ENCODE data around the gene ADGRD1. TPM values are rescaled to one million over a fixed set of nuclear protein-coding genes. Genes with fewer than 3 reads are reported as not detected.

Gene ADGRD1
- total RNA-seq, 1 donor from 2014 or later: 46.9 TPM

DNA sequence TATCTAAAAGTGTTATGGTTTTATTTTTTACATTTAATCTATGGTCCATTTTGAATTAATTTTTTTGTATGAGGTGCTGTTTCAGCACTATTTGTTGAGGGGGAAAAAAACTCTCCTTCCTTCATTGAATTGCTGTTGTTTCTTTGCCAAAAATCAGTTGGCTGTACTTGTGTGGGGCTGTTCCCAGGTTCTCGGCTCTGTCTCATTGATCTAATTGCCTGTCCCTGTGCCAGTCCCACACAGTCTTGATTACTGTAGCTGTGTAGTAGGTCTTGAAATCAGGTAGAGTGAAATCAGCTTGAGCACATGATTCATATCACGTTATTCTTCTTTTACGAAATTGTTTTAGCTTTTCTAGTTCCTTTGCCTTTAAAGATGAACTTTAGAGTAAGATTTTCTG is 109.7 kb downstream of the ADGRD1 start:
- Histone ChIP-seq H3K4me3 (no peak overlapping the region), H3K9me3 (no peaks in the 10 kb centered on the region), H3K27ac (no peak overlapping the region), H3K36me3 (no peaks in the 10 kb centered on the region), H3K4me1 (no peaks in the 10 kb centered on the region), H3K27me3 (no peaks in the 10 kb centered on the region)
- intact Hi-C loops (cut with DNase I): no loop called here
- TF ChIP-seq, protein P1, sequence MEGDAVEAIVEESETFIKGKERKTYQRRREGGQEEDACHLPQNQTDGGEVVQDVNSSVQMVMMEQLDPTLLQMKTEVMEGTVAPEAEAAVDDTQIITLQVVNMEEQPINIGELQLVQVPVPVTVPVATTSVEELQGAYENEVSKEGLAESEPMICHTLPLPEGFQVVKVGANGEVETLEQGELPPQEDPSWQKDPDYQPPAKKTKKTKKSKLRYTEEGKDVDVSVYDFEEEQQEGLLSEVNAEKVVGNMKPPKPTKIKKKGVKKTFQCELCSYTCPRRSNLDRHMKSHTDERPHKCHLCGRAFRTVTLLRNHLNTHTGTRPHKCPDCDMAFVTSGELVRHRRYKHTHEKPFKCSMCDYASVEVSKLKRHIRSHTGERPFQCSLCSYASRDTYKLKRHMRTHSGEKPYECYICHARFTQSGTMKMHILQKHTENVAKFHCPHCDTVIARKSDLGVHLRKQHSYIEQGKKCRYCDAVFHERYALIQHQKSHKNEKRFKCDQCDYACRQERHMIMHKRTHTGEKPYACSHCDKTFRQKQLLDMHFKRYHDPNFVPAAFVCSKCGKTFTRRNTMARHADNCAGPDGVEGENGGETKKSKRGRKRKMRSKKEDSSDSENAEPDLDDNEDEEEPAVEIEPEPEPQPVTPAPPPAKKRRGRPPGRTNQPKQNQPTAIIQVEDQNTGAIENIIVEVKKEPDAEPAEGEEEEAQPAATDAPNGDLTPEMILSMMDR (IDR thresholded peaks at IDR 0.05): no peak
- no peak for DNase-seq (ENCODE audit: low spot score in 2 of 2)

DNA sequence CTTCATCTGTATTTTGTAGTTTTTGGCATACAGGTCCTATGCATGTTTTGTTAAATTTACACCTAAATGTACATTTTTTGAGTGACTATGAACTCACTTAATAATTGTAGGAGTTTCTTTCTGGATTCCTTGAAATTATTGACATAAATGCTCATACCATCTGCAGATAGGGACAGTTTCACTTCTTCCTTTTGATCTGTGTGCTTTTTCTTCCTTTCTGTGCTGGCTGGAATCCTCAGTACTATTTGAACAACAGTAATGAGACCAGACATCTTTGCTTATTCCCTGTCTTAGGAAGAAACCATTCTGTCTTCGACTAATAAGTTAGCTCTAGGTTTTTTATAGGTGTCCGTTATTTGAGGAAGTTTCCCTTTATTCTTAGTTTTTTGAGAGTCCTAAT is 110.3 kb downstream of the ADGRD1 start:
- Histone ChIP-seq H3K4me1 (no peaks in the 10 kb centered on the region), H3K4me3 (no peak overlapping the region), H3K27ac (no peak overlapping the region), H3K27me3 (no peaks in the 10 kb centered on the region), H3K9me3 (no peaks in the 10 kb centered on the region), H3K36me3 (no peaks in the 10 kb centered on the region)
- intact Hi-C loops (cut with DNase I): no loop called here
- TF ChIP-seq, protein P1 (IDR thresholded peaks at IDR 0.05): no peak
- DNase-seq (ENCODE audit: low spot score in 2 of 2): no peak

DNA sequence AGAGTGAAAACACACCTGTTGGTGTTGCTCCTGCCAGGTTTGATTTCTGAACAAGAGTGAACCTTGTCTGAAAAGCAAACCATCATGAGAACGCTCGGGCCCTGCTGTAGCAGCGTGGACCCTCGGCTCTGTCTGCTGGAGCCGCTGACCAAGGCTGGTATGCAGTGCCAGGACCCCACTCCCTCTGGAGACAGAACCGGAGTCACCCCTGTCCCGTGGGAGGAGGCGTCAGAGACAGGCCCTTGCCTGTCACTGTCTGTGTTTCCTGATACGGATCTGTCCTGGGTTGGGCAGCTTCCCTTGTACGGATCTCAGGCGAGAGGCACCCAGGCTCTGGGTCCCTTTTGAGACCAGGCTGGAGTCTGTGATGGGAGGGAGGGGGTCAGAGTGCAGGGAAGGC is 111.6 kb downstream of the ADGRD1 start:
- Histone ChIP-seq H3K9me3 (no peaks in the 10 kb centered on the region), H3K27me3 (no peaks in the 10 kb centered on the region), H3K4me3 (no peak overlapping the region), H3K36me3 (no peaks in the 10 kb centered on the region), H3K27ac (no peak overlapping the region), H3K4me1 (no peaks in the 10 kb centered on the region)
- intact Hi-C loops (cut with DNase I): no loop called here
- DNase-seq (ENCODE audit: low spot score in 2 of 2): peak in 1 of 2 donors; percentile 46
- TF ChIP-seq, protein P1 (IDR thresholded peaks at IDR 0.05): no peak

DNA sequence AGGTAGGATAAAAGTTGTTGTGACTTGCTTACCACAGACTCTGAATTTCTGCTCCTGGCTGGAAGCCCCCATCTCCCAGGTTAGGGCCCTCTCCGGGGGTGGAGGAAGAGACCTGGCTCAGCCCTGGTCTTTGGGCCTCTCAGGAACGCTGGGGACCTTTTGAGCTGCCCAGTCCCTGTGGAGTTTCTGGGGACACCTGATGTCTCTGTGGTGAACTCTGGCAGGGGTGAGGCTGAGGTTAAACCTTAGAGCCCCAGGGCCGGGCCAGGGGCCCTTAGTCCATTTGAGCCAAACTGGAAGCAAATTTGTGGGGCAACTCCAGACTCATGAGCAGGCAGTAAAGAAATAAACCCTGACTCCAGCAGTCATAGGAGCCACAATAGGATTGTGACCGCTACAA is 112.1 kb downstream of the ADGRD1 start:
- no peak for DNase-seq (ENCODE audit: low spot score in 2 of 2)
- Histone ChIP-seq H3K9me3 (no peaks in the 10 kb centered on the region), H3K4me1 (no peaks in the 10 kb centered on the region), H3K36me3 (no peaks in the 10 kb centered on the region), H3K27ac (no peak overlapping the region), H3K4me3 (no peak overlapping the region), H3K27me3 (no peaks in the 10 kb centered on the region)
- TF ChIP-seq, protein P1 (IDR thresholded peaks at IDR 0.05): no peak
- intact Hi-C loops (cut with DNase I): no loop called here

DNA sequence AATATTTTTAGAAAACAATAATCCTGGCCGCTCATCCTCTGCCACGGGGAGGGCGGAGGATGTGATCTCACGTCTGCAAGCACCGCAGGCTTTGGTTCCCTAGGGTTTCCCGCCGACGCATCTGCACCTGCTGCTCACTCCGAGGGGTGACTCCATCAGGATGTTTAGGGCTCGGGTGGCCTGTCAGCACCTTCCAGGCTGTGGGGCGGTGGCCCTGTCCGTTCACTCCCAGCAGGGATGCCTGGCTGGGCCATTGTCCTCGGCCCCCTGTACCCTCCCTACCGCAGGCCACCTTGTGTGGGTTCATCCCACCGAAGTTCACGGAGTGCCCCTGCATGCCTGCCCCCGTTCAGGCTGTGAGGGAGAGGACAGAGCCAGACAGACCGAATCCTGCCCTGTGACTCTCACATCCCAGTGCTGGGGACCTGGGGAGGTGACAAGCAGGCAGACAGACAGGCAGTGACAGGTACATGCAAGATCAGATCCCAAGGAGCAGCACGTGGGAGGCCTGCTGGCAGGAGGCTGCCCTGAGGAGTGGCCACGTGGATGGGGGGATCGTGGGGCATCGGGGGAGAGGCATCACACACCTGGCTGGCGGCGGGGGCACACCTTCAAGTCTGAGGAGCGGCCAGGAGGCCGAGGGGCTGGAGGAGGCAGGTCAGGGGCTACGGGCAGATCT is 112.6 kb downstream of the ADGRD1 start:
- TF ChIP-seq, protein P1 (IDR thresholded peaks at IDR 0.05): no peak
- Histone ChIP-seq H3K4me3 (no peak overlapping the region), H3K36me3 (no peaks in the 10 kb centered on the region), H3K27me3 (no peaks in the 10 kb centered on the region), H3K27ac (no peak overlapping the region), H3K9me3 (no peaks in the 10 kb centered on the region), H3K4me1 (no peaks in the 10 kb centered on the region)
- intact Hi-C loops (cut with DNase I): no loop called here
- peak in 1 of 2 donors; percentile 55 for DNase-seq (ENCODE audit: low spot score in 2 of 2)
